Central memory CD4-positive, alpha-beta T cell (primary cell): ENCODE measurements around the gene NEK3.
"Not testable (repeated sequence)": the region's sequence is repeated elsewhere in the genome, so short reads cannot be mapped to it uniquely, and the experiment has no call there.

Source experiments
- DNase-seq: peaks from one replicate; pipeline ENCODE4 v3.0.0; 2022
- total RNA-seq, 3 experiments: gene quantifications; one replicate each; lab custom pipeline; 2026; lab: John Stamatoyannopoulos, UW

NEK3 gene, protein sequence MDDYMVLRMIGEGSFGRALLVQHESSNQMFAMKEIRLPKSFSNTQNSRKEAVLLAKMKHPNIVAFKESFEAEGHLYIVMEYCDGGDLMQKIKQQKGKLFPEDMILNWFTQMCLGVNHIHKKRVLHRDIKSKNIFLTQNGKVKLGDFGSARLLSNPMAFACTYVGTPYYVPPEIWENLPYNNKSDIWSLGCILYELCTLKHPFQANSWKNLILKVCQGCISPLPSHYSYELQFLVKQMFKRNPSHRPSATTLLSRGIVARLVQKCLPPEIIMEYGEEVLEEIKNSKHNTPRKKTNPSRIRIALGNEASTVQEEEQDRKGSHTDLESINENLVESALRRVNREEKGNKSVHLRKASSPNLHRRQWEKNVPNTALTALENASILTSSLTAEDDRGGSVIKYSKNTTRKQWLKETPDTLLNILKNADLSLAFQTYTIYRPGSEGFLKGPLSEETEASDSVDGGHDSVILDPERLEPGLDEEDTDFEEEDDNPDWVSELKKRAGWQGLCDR
- 5.9 to 7.9 (median 6.4) reads per million in 3 experiments for total RNA-seq

DNA sequence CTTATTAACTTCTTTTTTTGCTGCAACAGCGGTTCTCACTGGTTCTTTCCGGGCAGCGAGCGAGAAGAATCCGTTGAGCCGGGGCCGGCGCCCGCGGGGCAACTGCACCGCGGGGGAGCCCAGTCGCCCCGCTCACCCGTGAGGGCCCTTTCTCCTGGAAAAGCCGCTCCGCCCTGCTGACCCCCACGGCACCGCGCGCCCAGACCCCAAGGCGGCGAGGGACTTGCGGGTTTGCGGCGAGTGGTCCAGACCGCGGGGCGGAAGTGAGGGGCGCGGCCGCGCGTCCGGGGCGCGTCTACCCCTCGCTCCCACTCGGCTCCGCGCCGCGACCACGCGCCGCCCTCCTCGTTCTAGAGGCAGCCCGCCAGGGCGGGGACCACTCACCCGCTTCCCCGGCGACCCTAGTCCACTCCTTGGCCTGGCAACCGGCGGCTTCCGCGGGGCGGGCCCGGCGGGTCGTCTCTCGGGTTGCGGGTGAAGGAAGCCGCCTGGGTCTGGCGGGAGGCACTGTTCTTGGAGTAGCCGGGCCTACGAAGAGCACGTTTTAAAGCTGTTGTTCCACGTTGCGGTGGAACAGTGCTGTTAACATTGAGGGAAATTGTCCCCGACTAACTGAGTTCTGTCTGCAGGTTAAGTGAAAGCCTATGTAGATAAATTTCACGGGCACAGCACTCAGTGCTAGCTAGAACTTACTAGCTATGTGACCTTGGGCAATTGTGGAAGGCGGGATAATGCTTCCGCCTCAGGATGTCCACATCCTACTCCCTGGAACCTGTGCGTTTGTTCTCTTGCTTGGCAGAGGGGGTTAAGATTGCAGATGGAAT, at the start of gene NEK3:
Gene NEK3 (minus strand): TSS at position 439 of the 824 bp plus-strand sequence. CDS start 3,406 bp downstream, outside the sequence.
- peak; percentile 43 for DNase-seq

DNA sequence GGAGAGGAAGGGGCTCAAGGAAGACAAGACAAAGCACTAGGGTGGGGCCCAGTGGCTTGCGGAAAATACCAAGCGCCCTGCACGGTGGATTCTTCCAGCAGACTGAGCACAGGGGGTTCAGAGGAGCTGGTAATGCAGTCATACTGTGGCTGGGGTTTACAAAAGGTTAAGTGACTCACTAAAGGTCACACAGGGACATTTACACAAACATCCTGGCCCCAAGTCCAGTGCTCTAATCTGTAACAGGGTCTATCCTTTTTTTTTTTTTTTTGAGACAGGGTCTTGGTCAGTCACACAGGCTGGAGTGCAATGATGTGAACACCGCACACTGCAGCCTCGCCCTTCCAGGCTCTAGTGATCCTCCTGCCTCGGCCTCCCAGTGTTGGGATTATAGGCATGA, 49.0 kb upstream of the NEK3 start:
- DNase-seq: not testable (repeated sequence)

DNA sequence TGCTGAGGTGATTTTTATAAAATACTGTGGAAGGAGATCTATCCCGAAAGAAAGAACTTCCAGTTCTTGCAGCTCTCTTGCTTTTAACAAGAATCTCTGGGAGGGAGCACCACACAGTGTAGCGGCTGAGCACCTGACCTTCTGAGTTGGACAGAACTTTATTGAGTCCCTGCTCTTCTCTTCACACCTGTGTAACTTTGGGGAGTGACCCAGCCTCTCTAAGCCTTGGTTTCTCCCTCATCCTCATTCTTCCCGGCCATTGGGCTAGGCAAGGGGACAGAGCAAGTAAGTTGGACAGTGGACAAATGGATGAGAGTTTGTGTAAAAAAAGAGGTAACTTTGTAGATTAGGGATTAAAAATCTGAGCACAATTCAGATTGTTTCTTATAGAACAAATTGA, 48.5 kb upstream of the NEK3 start:
- DNase-seq: not testable (repeated sequence)

DNA sequence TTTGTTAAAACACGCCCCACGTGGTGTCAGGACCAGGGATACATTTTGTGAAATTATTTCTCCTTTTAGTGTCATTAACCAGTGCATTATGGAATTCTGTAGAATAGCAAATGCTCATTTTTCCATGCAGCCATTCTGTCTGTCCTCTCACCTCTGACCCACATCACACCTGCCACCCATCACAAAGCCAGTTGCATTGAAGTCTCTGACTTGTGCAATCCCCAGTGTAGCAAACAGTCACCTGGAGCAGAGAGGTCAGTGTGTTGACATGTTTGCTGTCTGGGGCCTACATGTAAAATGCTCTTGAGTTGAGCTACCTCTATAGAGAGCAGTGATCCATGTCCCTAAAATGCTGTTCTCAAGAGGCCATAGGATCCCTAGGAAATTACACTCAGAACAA, 47.9 kb upstream of the NEK3 start:
- not testable (repeated sequence) for DNase-seq

DNA sequence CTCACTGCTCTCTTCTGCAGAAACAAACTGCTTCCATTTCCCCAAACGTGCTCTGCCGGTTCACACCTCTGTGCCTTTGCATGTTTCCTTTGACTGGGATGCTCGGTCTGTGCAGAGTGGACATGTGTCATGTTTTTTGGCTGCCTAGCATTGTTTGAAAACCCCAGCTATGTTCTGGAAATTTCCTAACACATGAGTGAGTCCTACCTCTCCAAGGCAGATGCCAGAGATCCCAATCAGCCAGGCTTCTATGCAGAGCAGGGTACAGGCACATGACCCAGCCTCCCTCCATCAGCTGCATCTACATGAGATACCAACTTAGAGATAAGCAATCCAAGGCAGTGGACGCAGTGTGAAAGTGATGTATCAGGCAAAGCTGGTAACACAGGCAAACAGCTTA, 45.1 kb upstream of the NEK3 start:
- DNase-seq: not testable (repeated sequence)

DNA sequence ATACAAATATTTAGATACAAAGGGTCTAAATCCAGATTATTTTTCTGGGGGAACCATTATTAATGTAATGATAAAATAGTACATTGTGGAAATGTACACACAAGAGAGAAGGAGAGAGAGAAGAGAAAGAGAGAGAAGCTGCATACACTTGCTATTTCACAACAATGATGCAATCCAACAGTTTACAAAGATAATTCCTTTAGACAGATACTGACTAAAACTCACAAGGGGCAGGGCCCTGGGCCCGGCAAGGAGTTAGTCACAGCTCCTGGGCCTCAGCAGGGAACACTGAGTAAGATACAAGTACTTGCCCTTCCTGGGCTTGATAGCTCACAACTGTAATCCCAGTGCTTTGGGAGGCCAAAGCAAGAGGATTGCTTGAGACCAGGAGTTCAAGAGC, 44.5 kb upstream of the NEK3 start:
- not testable (repeated sequence) for DNase-seq

DNA sequence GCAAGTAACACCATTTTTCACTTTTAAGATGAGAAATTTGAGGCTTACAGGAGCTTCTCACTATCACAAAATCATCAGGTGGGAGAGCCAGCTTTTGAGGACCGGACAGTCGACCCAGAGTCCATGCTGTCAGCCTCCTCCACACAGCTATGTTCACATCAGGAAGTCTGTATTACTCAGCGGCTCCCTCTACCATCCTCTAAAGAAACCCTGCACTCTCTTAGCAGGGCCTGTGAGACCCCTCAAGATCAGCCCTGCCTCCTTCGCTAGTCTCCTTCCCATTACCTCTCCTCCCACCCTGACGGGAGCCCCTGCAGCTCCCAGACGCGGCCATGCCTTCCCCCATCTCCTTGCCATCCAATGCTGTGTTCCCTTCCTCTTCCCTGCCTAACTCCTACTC, 43.1 kb upstream of the NEK3 start:
- not testable (repeated sequence) for DNase-seq

DNA sequence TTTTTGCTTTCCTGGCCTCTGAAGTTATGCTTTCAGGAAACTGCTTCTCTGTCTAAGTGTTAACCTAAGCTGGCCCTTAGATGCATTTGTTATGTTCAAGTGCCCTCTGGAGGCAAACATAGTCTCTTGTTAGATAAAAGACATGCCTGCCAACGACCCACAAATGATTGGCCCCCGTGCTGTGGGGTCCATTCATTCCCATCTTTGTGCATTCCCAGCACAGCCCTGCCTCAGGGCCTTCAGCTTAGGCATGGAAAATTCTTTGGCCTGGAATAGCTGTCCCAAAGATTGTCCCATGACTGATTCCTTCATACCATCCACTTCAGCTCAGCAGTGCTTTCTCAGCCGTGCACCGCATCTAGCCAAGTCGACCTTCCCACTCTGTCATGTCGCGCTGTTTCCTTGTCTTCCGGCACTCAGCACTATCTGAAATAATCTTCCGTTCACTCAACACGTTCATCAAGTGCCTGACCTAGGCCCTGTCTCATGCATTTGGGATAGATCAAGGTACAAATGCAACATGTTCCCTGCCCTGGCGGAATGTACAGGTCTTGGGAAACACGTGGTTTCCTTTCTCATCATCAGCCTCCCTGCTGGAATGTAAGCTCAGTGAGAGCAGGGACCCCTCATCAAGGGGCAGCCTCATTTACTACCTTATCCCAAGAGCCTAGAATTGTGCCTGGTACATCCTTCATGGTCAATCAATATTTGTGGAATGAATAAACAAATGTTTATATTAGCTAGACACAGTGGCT, 42.2 kb upstream of the NEK3 start:
- peak; percentile 31 for DNase-seq

DNA sequence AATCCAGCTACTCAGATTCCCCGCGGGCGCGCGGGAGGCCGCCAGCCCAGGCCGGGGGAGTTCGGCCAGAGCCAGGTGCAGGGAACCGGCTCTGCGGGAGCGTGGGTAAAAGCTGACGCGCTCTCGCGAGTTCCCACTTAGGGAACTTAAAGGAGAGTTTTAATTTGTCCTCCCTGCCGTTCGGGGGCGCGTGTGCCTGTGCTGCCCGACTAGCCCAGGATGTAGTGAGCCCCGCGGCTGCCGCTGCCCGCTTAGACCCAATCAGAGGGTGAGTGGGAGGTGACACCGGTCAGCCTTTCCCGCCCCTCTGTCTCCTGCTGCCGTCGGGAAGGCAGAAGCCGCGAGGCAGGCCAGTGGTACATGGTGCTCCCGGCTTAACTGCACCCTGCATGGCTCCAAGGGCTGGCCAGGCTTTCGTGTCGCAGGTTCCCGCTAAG, 36.0 kb upstream of the NEK3 start:
- DNase-seq: peak; percentile 45

DNA sequence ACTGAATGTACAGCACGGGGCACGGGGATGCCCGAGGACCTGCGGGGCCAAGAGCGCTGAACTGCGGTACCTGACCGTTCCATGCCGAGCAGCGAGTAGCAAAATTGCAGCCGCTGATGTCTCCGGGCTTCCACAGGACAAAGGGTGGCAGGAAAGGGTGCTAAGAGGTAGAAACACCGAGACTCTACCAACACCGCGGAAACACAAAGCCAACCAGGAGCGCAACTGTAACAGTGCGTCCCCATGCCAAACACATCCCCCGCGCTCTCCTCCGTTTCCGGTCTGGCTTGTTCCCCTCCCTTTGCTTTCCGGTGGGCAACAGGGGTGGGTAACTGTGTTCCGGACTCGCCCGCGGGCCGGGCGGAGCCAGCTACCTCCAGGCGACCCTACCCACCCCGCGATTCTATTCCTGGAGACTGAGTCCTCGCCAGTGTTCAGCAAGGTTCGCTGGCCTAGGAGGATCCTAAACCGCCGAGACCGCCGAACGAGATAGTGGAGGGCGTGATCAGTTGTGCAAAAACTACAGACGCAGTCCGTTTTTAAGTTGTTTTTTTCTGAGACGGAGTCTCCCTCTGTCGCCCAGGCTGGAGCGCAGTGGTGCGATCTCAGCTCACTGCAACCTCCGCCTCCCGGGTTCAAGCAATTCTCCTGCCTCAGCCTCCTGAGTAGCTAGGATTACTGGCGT, 34.9 kb upstream of the NEK3 start:
- peak; percentile 81 for DNase-seq

DNA sequence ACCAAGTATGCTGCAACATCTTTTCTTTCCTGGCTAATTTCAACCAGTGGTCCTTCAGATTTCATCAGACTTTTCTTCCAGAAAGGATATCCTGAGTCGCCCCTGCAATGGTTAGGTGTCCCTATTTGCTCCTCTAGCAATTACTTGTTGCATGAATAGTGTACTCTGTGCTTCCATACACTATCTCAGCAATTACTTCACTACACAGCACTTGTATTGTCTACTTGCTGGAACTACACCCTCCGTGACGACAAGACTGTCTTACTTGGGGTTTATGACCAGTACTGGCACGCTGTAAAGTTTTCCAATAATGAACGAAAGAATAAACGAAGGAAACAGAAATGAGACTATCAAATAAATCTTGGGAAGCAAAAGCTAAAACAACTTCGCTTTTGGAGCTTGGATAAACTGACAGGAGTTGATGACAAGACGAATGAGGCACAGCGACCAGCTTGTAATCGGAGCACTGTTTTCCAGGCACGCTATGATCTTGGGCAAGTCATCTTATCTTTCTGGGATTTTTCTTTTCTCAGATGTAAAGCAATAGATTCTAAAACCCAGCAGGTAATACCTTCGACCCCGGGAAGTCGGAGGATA, 34.3 kb upstream of the NEK3 start:
- peak; percentile 14 for DNase-seq

DNA sequence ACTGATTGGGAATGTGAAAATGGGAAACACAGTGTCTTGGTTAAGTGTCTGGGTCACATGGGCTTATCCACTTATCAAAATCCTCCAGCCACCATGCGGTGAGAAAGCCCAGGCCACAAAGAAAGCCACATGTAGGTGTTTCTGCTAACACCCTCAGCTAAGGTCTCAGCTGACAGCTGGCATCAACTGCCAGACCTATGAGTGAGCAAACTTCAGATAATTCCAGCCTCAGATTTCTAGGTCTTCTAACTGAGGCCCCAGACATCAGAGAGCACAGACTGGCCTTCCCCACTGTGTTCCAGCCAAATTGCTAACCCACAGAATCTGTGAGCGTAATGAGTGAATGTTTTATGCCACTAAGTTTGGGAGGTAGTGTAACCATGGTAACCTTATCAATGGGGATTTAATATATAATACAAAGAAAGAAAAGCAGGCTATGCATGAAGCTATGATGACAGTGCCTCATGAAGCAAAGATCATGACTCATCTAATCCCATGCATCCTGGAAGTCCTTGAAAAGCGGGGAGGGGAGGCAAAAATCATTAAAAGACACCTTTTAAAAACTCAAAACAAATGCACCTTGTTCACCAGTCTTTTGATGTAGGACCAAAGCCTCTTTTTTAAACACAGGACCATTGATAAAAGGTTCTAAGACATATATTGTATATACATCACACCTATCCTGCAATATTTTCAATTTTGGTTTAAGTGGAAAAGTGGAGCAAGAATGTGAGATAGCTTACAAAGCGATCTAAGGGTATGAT, 28.2 kb upstream of the NEK3 start:
- not testable (repeated sequence) for DNase-seq

DNA sequence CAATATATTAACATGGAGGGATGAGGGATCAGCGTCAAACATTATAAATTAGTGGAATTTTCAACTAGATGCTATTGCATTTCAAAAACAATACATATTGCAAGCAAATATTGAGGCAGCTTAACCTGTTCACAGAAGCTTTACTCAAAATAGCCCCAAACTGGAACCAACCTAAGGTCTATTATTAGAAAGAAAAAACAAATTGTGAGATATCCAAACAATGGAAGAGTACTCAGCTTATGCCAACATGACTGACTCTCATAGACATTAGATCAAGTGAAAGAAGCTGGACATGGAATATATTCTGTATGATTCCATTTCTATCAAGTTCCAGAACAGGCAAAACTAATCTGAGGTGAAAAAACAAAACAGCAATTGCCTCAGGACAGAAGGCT, 27.6 kb upstream of the NEK3 start:
- DNase-seq: no peak

DNA sequence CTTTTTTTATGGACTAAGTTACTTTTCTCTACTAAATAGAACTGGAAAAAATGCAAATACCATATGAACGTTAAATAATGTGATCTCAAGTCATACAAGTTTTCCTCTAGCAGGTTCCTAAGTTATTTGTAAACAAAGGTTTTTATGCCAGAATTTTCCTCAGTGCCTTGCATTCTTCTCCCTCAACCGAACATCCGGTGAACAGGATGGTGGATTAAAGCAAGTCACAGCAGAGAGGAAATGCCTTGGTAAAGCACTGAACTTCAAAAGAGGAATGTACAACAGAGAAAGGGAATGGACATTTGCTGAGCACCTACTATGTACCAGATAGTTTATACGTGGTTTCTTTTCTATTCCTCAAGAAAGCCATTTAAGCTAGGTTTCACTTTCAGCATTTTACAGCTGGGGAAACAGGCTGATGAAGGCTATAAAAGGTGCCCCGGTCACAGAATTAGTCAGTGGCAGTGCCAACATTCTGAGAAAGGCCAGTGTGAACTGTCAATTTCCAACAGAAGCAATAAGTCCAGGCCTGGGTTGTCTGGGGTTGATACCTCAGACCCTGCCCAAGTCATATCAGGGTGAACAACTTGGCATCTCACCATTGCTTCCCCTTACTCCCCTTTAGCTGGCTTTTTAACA, 22.0 kb upstream of the NEK3 start:
- not testable (repeated sequence) for DNase-seq

DNA sequence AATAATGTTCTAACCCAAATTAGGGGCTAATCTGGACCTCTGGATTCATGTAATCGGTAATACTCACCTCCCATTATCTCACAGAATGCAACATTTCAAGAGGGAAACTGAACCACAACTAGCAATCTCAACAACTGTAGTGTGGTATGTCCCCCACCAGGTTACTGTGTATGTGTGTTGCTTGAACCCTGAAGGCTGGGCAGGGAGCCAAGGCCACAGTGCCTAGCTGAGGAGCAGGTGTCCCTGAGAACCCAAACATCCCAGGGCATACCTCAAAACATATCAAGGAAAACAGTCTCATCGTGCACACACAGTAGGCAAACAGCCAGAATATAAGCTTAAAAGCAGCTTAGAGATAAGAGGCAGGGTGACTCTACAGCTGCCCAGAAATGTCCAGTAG, 20.5 kb upstream of the NEK3 start:
- no peak for DNase-seq

DNA sequence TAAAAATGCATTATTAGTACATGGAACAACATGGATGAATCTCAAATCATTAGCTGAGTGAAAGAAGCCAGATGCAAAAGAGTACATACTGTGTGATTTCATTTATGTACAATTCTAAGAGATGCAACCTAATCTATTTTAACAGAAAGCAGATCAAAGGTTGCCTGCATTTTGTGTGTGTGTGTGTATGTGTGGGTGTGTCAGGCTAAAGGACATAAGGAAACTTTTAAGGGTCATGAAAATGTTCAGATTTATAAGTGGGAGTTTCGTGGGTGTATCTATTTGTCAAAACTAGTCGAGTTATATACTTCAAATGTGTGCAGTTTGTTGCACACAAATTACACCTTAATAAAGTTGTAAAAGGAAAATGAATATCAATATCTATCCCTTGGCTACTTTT, 17.9 kb upstream of the NEK3 start:
- no peak for DNase-seq

DNA sequence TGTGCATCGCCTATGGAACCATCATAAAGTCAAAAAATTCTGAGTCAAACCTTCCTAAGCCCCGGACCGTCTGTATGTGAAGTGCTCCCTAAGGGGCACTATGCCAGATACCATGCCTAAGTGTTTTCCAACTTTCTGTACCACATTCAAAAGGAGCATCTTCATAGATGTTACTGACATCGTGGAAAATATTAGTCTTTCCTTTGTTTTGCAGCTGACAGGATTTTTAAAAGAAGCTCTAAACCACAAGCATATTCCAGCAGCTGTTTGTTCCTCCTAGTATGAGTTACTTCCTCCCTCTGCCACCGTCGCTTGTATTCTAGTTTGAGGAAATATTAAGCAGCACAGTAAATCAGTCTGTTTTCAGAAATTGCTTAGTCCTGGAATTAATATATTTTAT, 14.6 kb upstream of the NEK3 start:
- not testable (repeated sequence) for DNase-seq

DNA sequence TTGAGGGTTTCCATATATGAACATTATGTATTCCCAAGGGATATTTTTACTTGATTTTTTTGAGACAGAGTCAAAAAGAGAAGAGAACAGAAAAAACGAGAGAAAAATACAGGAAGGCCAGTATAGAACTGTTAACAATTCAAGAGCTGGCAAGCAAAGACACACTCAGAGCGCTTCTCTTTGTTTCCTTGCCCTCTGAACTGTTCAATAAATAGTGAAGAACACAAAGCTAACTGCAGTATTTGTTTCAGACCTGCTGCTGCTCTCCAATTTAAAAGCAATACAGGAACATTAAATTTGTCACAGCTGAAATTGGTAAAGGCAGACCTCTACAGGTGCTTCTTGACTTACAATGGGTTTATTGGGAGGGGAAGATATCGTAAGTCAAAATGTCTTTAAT, 14.0 kb upstream of the NEK3 start:
- no peak for DNase-seq

DNA sequence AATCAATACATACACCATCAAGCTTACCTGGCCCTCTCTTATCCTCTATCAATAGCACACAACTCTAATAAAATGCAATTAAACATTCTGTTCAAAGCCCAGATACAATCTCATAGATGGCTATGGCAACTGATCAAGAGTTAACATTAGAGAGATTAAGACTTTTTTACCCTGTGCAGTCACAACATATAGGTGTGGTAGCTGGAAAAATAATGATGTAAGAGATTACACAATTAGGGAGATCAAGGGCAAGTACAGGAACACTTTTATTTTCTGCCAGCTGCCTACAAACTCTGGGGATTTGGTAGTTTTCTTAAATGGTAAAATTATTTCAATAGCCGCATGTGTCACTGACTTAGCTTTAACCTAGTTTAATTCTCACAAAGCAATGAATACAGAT, 12.3 kb upstream of the NEK3 start:
- DNase-seq: not testable (repeated sequence)

DNA sequence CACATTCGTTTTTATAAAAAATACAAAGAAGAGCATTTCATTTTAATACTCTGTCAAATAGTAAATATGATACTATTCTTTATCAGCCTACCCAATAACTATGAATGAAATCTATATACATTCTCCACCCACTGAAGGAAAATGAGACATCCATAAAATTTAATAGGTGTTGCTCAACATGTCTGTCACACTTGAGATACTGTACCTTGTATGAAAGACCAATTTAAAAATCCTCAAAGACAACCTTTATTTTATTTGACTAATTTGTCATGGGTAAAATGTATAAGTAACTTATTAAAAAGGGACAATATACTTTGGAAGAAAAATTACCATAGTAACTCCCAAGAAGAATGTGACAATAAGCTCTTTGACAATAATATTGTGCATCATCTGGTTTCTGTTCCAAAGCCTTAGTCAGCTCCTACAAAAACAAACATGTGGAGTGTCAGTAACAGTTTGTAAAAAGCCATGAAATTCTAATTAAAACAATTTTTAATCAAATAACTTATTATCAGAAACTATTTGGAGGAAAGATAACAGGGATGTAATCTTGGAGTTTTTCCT, 11.5 kb upstream of the NEK3 start:
- DNase-seq: not testable (repeated sequence)
